OCI-LY3 (cell line): ENCODE measurements around the gene RNF166.
"Not testable (repeated sequence)": the region's sequence is repeated elsewhere in the genome, so short reads cannot be mapped to it uniquely, and the experiment has no call there.

Experiments
- H2AFZ ChIP-seq: fragments of 200-600, 300-600 bp; shearing (Covaris generic); 2 replicates; pipeline ENCODE4 v1.6.0; 2014; ENCODE audit warnings: antibody characterized with exemption, low read depth, low read length
- H3K27ac ChIP-seq: fragments of 200-600, 300-600 bp; sonication (generic); 2 replicates; pipeline ENCODE4 v1.5.1; 2014; ENCODE audit warnings: mild to moderate bottlenecking, low read length, moderate library complexity, mixed read lengths
- H3K27me3 ChIP-seq: fragments of 200-600, 300-600 bp; sonication (generic); 2 replicates; pipeline ENCODE4 v1.6.1; 2014; ENCODE audit warnings: low read depth, low read length, mixed read lengths
- H3K36me3 ChIP-seq: fragments of 200-600, 300-600 bp; sonication (generic); replicated peaks from 2 replicates; pipeline ENCODE3; 2014; ENCODE audit warnings: low read depth, low read length, mixed read lengths
- H3K4me1 ChIP-seq: fragments of 300-600, 200-600 bp; sonication (generic); 2 replicates; pipeline ENCODE4 v1.6.1; 2014; ENCODE audit warnings: low read length, mixed read lengths
- H3K4me2 ChIP-seq: fragments of 200-600, 300-600 bp; sonication (generic); 2 replicates; pipeline ENCODE4 v1.6.1; 2014; ENCODE audit warnings: low read length, mixed read lengths
- H3K4me3 ChIP-seq: fragments of 300-600, 200-600 bp; sonication (generic); 2 replicates; pipeline ENCODE4 v1.5.1; 2014; ENCODE audit warnings: antibody characterized with exemption, mild to moderate bottlenecking, low read length, moderate library complexity
- H3K79me2 ChIP-seq: fragments of 300-600, 200-600 bp; shearing (Covaris generic); 2 replicates; pipeline ENCODE4 v1.6.1; 2014; ENCODE audit warnings: mild to moderate bottlenecking, low read length, mixed read lengths
- H3K9ac ChIP-seq: fragments of 300-600, 200-600 bp; shearing (Covaris generic); 2 replicates; pipeline ENCODE4 v1.6.0; 2014; ENCODE audit warnings: mild to moderate bottlenecking, low read length, moderate library complexity
- H3K9me3 ChIP-seq: fragments of 200-600, 300-600 bp; shearing (Covaris generic); 2 replicates; pipeline ENCODE4 v1.6.1; 2014; ENCODE audit warnings: low read length, mixed read lengths; ENCODE audit not compliant: insufficient read depth
- H4K20me1 ChIP-seq: fragments of 200-600, 300-600 bp; sonication (generic); 2 replicates; pipeline ENCODE4 v1.6.1; 2016; ENCODE audit warnings: low read length, mixed read lengths; ENCODE audit not compliant: insufficient read depth
- CTCF ChIP-seq: fragments of 200-600, 300-600 bp; sonication (generic); IDR thresholded peaks from 2 replicates; pipeline ENCODE4 v1.5.1; 2014; ENCODE audit warnings: antibody characterized with exemption, low read length, low read depth
- EZH2phosphoT487 ChIP-seq: fragments of 200-600 bp; shearing (Covaris generic); IDR thresholded peaks from 2 replicates; pipeline ENCODE4 v1.6.1; 2018; ENCODE audit warnings: antibody characterized with exemption, mixed run types, low read depth

Gene RNF166

GRCh38 chr16:88671806-88672205 lies 34.4 kb downstream of the RNF166 start:
- Histone ChIP-seq H3K4me2 (no peak overlapping the region), H3K9me3 (no peaks in the 10 kb centered on the region), H3K27ac (no peak overlapping the region), H3K27me3 (no peaks in the 10 kb centered on the region), H3K4me3 (no peak overlapping the region), H4K20me1 (no peaks in the 10 kb centered on the region), H3K9ac (no peak overlapping the region), H3K4me1 (no peaks in the 10 kb centered on the region), H3K36me3 (peaks cover 3% of the 10 kb centered on the region), H2AFZ (no peak overlapping the region), H3K79me2 (no peaks in the 10 kb centered on the region)
- no peak for TF ChIP-seq EZH2phosphoT487
- no peak for TF ChIP-seq CTCF

- Histone ChIP-seq H3K4me3 (no peak overlapping the region), H2AFZ (no peak overlapping the region), H3K27me3 (no peaks in the 10 kb centered on the region), H3K4me1 (peaks cover 7% of the 10 kb centered on the region), H3K36me3 (peaks cover 9% of the 10 kb centered on the region), H3K9ac (no peak overlapping the region), H3K27ac (no peak overlapping the region), H3K9me3 (no peaks in the 10 kb centered on the region), H4K20me1 (no peaks in the 10 kb centered on the region), H3K79me2 (no peaks in the 10 kb centered on the region), H3K4me2 (no peak overlapping the region)
- no peak for TF ChIP-seq EZH2phosphoT487
Observed at GRCh38 chr16:88669980-88670379, 36.2 kb downstream of the RNF166 start.

- not testable (repeated sequence) for H3K27ac ChIP-seq, H3K9ac ChIP-seq
- peaks cover 10% of the 10 kb centered on the region for H3K36me3 ChIP-seq
Observed at GRCh38 chr16:88669493-88669892, 36.7 kb downstream of the RNF166 start.

GRCh38 chr16:88667461-88667860 lies 38.7 kb downstream of the RNF166 start:
- Histone ChIP-seq H2AFZ (no peak overlapping the region), H3K4me2 (no peak overlapping the region), H3K9me3 (no peaks in the 10 kb centered on the region), H3K79me2 (peaks cover 4% of the 10 kb centered on the region), H4K20me1 (no peaks in the 10 kb centered on the region), H3K4me1 (peaks cover 17% of the 10 kb centered on the region), H3K36me3 (peaks cover 10% of the 10 kb centered on the region), H3K9ac (no peak overlapping the region), H3K4me3 (no peak overlapping the region), H3K27ac (no peak overlapping the region), H3K27me3 (no peaks in the 10 kb centered on the region)
- TF ChIP-seq EZH2phosphoT487 (no peak), CTCF (no peak)

More at GRCh38 chr16:88669493-88669892, 36.7 kb downstream of the RNF166 start:
- H3K9me3 ChIP-seq, H3K4me2 ChIP-seq, H3K4me3 ChIP-seq, H3K27me3 ChIP-seq, H3K79me2 ChIP-seq, H2AFZ ChIP-seq, H4K20me1 ChIP-seq: not testable (repeated sequence)
- peaks cover 11% of the 10 kb centered on the region for H3K4me1 ChIP-seq

GRCh38 chr16:88665570-88665969 lies 40.6 kb downstream of the RNF166 start:
- TF ChIP-seq CTCF (no peak), EZH2phosphoT487 (no peak)
- no peak overlapping the region for H3K4me2 ChIP-seq
- no peak overlapping the region for H3K27ac ChIP-seq

More at GRCh38 chr16:88665570-88665969, 40.6 kb downstream of the RNF166 start:
- H3K4me3 ChIP-seq = no peak overlapping the region
- no peak overlapping the region for H3K9ac ChIP-seq
- H3K27me3 ChIP-seq = no peaks in the 10 kb centered on the region
- H3K9me3 ChIP-seq = no peaks in the 10 kb centered on the region
- H3K79me2 ChIP-seq = peaks cover 21% of the 10 kb centered on the region
- peaks cover 6% of the 10 kb centered on the region; the same call in 1 of the 2 replicates for H4K20me1 ChIP-seq
- peaks cover 24% of the 10 kb centered on the region for H3K4me1 ChIP-seq
- peaks cover 14% of the 10 kb centered on the region for H3K36me3 ChIP-seq
- H2AFZ ChIP-seq = no peak overlapping the region
